ENCODE data around the gene PTBP3. TPM values are rescaled to one million over a fixed set of nuclear protein-coding genes. Genes with fewer than 3 reads are reported as not detected.

The PTBP3 gene
- total RNA-seq, 1 experiment from 2014 or later = 141 TPM

- ChIA-PET CTCF (no interaction called here), POLR2A (ENCODE audit: unreplicated experiment) (no interaction called here)
- Histone ChIP-seq H4K20me1 (ENCODE audit: insufficient read depth) (no peaks in the 10 kb centered on the region), H3F3A (ENCODE audit: insufficient read depth, low read depth) (peaks cover 8% of the 10 kb centered on the region; the same call in 1 of the 2 replicates), H3K9me2 (ENCODE audit: insufficient read depth) (no peaks in the 10 kb centered on the region), H3K36me3 (ENCODE audit: low read depth) (peaks cover 13% of the 10 kb centered on the region; the same call in 1 of the 2 replicates), H3K27me3 (ENCODE audit: insufficient read depth, low read depth) (no peaks in the 10 kb centered on the region), H3K9me3 (ENCODE audit: insufficient read depth, low read depth) (no peaks in the 10 kb centered on the region), H3K4me1 (replicated peaks; ENCODE audit: insufficient read depth) (peaks cover 6% of the 10 kb centered on the region), H3K79me2 (ENCODE audit: low read depth) (peaks cover under 1% of the 10 kb centered on the region; the same call in 1 of the 2 replicates), H3K27ac (no peak overlapping the region), H2AFZ (no peak overlapping the region), H3K4me2 (no peak overlapping the region), H3K4me3 (no peak overlapping the region)
- DNase-seq = no peak
- intact Hi-C loops (cut with micrococcal nuclease; ENCODE audit: unreplicated experiment) = loop anchor here (5.0 kb wide), 1 partner anchor 100 kb away; the partner anchor contains the start of gene PTBP3
- BruUV-seq (replicated peaks) = no TSS peak
- TF ChIP-seq EZH2 (IDR thresholded peaks at IDR 0.05; ENCODE audit: low read depth) = no peak
- TF ChIP-seq, protein P1, sequence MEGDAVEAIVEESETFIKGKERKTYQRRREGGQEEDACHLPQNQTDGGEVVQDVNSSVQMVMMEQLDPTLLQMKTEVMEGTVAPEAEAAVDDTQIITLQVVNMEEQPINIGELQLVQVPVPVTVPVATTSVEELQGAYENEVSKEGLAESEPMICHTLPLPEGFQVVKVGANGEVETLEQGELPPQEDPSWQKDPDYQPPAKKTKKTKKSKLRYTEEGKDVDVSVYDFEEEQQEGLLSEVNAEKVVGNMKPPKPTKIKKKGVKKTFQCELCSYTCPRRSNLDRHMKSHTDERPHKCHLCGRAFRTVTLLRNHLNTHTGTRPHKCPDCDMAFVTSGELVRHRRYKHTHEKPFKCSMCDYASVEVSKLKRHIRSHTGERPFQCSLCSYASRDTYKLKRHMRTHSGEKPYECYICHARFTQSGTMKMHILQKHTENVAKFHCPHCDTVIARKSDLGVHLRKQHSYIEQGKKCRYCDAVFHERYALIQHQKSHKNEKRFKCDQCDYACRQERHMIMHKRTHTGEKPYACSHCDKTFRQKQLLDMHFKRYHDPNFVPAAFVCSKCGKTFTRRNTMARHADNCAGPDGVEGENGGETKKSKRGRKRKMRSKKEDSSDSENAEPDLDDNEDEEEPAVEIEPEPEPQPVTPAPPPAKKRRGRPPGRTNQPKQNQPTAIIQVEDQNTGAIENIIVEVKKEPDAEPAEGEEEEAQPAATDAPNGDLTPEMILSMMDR (conservative IDR thresholded peaks at IDR 0.05) = no peak
Observed at GRCh38 chr9:112232233-112232632, 101.2 kb downstream of the PTBP3 start.

- H2AFZ ChIP-seq = no peak overlapping the region
- TF ChIP-seq, protein P1 (conservative IDR thresholded peaks at IDR 0.05) = no peak
- no peak for TF ChIP-seq EZH2 (IDR thresholded peaks at IDR 0.05; ENCODE audit: low read depth)
- no peaks in the 10 kb centered on the region for H3K27me3 ChIP-seq (ENCODE audit: insufficient read depth, low read depth)
- ChIA-PET POLR2A (ENCODE audit: unreplicated experiment) (interaction anchor here (0.6 to 0.7 kb wide), 2 partner anchors 37 to 111 kb away, joined by 8 to 11 read pairs; no protein-coding TSS in a partner anchor), CTCF (interaction anchor here (0.7 to 1.4 kb wide), 3 partner anchors 60 to 594 kb away, joined by 3 to 4 read pairs (median 3); no protein-coding TSS in a partner anchor)
- H3K4me2 ChIP-seq = no peak overlapping the region
- H3K79me2 ChIP-seq (ENCODE audit: low read depth) = no peaks in the 10 kb centered on the region
- no peaks in the 10 kb centered on the region for H3K4me1 ChIP-seq (replicated peaks; ENCODE audit: insufficient read depth)
- no peaks in the 10 kb centered on the region for H3K9me3 ChIP-seq (ENCODE audit: insufficient read depth, low read depth)
- intact Hi-C loops (cut with micrococcal nuclease; ENCODE audit: unreplicated experiment) = no loop called here
- H3K4me3 ChIP-seq = no peak overlapping the region
- no peak for DNase-seq
- no peak overlapping the region for H3K27ac ChIP-seq
- H3K36me3 ChIP-seq (ENCODE audit: low read depth) = peaks cover 28% of the 10 kb centered on the region
- no TSS peak for BruUV-seq (replicated peaks)
- H3F3A ChIP-seq (ENCODE audit: insufficient read depth, low read depth) = peaks cover 3% of the 10 kb centered on the region; the same call in 1 of the 2 replicates
- H3K9me2 ChIP-seq (ENCODE audit: insufficient read depth) = no peaks in the 10 kb centered on the region
- no peaks in the 10 kb centered on the region for H4K20me1 ChIP-seq (ENCODE audit: insufficient read depth)
Observed at GRCh38 chr9:112226091-112226490, 107.3 kb downstream of the PTBP3 start.

GRCh38 chr9:112224401-112225289 lies 108.8 kb downstream of the PTBP3 start:
- H4K20me1 ChIP-seq (ENCODE audit: insufficient read depth) = no peaks in the 10 kb centered on the region
- no peaks in the 10 kb centered on the region for H3K79me2 ChIP-seq (ENCODE audit: low read depth)
- BruUV-seq (replicated peaks) = no TSS peak
- H3K4me3 ChIP-seq = no peak overlapping the region
- no peak overlapping the region for H3K4me2 ChIP-seq
- TF ChIP-seq, protein P1 (conservative IDR thresholded peaks at IDR 0.05) = no peak
- no peak for TF ChIP-seq EZH2 (IDR thresholded peaks at IDR 0.05; ENCODE audit: low read depth)
- no peaks in the 10 kb centered on the region for H3K9me3 ChIP-seq (ENCODE audit: insufficient read depth, low read depth)
- H3K9me2 ChIP-seq (ENCODE audit: insufficient read depth) = no peaks in the 10 kb centered on the region
- peaks cover 32% of the 10 kb centered on the region for H3K36me3 ChIP-seq (ENCODE audit: low read depth)
- CTCF ChIA-PET = no interaction called here
- no peak overlapping the region for H2AFZ ChIP-seq
- POLR2A ChIA-PET (ENCODE audit: unreplicated experiment) = no interaction called here
- H3F3A ChIP-seq (ENCODE audit: insufficient read depth, low read depth) = peaks cover 3% of the 10 kb centered on the region; the same call in 1 of the 2 replicates
- H3K4me1 ChIP-seq (replicated peaks; ENCODE audit: insufficient read depth) = no peaks in the 10 kb centered on the region
- no peak for DNase-seq
- H3K27ac ChIP-seq = peak overlapping the region; percentile 28; the same call in 1 of the 2 replicates
- no peaks in the 10 kb centered on the region for H3K27me3 ChIP-seq (ENCODE audit: insufficient read depth, low read depth)
- intact Hi-C loops (cut with micrococcal nuclease; ENCODE audit: unreplicated experiment) = loop anchor here (5.0 kb wide), 1 partner anchor 57 kb away; no protein-coding TSS in a partner anchor
